ENCODE results near the gene CDKN2A. TPM values are rescaled to one million over a fixed set of nuclear protein-coding genes. Genes with fewer than 3 reads are reported as not detected.
A peak's percentile ranks its signal among the peaks of the same experiment; 100 is the strongest.
"Not testable (repeated sequence)": the region's sequence is repeated elsewhere in the genome, so short reads cannot be mapped to it uniquely, and the experiment has no call there.

CDKN2A gene
- total RNA-seq, 2 experiments from 2014 or later, result 3.9 TPM

- H3K4me1 Mint-ChIP-seq (ENCODE audit: low read depth), result peaks cover 22% of the 10 kb centered on the region
- H3K4me3 Mint-ChIP-seq, result no peak overlapping the region
- H3K27me3 Mint-ChIP-seq, result peaks cover 85% of the 10 kb centered on the region
- CTCF ChIA-PET, result interaction anchor here (0.5 to 1.2 kb wide), 4 partner anchors 42 to 272 kb away, joined by 3 to 9 read pairs (median 6); partner anchors contain the start of gene CDKN2B
- peaks cover 13% of the 10 kb centered on the region for H3K9me3 Mint-ChIP-seq
- POLR2A ChIA-PET, result no interaction called here
- DNase-seq, result no peak
- intact Hi-C loops (cut with micrococcal nuclease), result loop anchor here (5.0 kb wide), 3 partner anchors 134 to 389 kb away; no protein-coding TSS in a partner anchor
- H3K27ac Mint-ChIP-seq, result peak overlapping the region; percentile 5
- H3K36me3 Mint-ChIP-seq, result peaks cover 12% of the 10 kb centered on the region
Measured at GRCh38 chr9:21966140-21966851, 27.9 kb downstream of the CDKN2A start.

GRCh38 chr9:21965401-21965951 lies 28.7 kb downstream of the CDKN2A start:
- H3K4me3 Mint-ChIP-seq, result peak overlapping the region; percentile 54
- peaks cover 13% of the 10 kb centered on the region for H3K9me3 Mint-ChIP-seq
- H3K4me1 Mint-ChIP-seq (ENCODE audit: low read depth), result peaks cover 22% of the 10 kb centered on the region
- DNase-seq, result peak; percentile 71
- intact Hi-C loops (cut with micrococcal nuclease), result loop anchor here (1.0 to 5.0 kb wide), 5 partner anchors 29 to 388 kb away; partner anchors contain the start of genes CDKN2A and CDKN2B-AS1
- H3K27ac Mint-ChIP-seq, result no peak overlapping the region
- H3K27me3 Mint-ChIP-seq, result peaks cover 84% of the 10 kb centered on the region
- CTCF ChIA-PET, result interaction anchor here (0.5 to 1.2 kb wide), 5 partner anchors 21 to 273 kb away, joined by 3 to 9 read pairs (median 4); partner anchors contain the start of gene CDKN2B
- peaks cover 12% of the 10 kb centered on the region for H3K36me3 Mint-ChIP-seq
- POLR2A ChIA-PET, result no interaction called here

GRCh38 chr9:21964925-21965385 lies 29.2 kb downstream of the CDKN2A start:
- ChIA-PET POLR2A (no interaction called here), CTCF (interaction anchor here (1.3 kb wide), 1 partner anchor 44 kb away, joined by 4 read pairs; the partner anchor contains the start of gene CDKN2B)
- peak; percentile 79 for DNase-seq
- Mint-ChIP-seq H3K27me3 (peaks cover 82% of the 10 kb centered on the region), H3K27ac (no peak overlapping the region), H3K9me3 (peaks cover 13% of the 10 kb centered on the region), H3K4me1 (ENCODE audit: low read depth) (peaks cover 22% of the 10 kb centered on the region), H3K4me3 (peak overlapping the region; percentile 54), H3K36me3 (peaks cover 12% of the 10 kb centered on the region)
- intact Hi-C loops (cut with micrococcal nuclease), result loop anchor here (1.0 to 5.0 kb wide), 5 partner anchors 30 to 388 kb away; partner anchors contain the start of genes CDKN2A and CDKN2B-AS1

GRCh38 chr9:21961569-21961968 lies 32.6 kb downstream of the CDKN2A start:
- DNase-seq, result no peak
- Mint-ChIP-seq H3K4me3 (no peak overlapping the region), H3K9me3 (peaks cover 4% of the 10 kb centered on the region), H3K36me3 (no peaks in the 10 kb centered on the region), H3K4me1 (ENCODE audit: low read depth) (peaks cover 13% of the 10 kb centered on the region), H3K27me3 (peaks cover 55% of the 10 kb centered on the region), H3K27ac (no peak overlapping the region)
- ChIA-PET CTCF (interaction anchor here (0.7 kb wide), 1 partner anchor 108 kb away, joined by 3 read pairs; no protein-coding TSS in a partner anchor), POLR2A (no interaction called here)
- intact Hi-C loops (cut with micrococcal nuclease), result no loop called here

GRCh38 chr9:21959268-21959667 lies 34.9 kb downstream of the CDKN2A start:
- H3K4me3 Mint-ChIP-seq; POLR2A ChIA-PET; intact Hi-C loops (cut with micrococcal nuclease); CTCF ChIA-PET; DNase-seq; H3K27ac Mint-ChIP-seq; H3K4me1 Mint-ChIP-seq (ENCODE audit: low read depth); H3K36me3 Mint-ChIP-seq; H3K9me3 Mint-ChIP-seq: not testable (repeated sequence)
- H3K27me3 Mint-ChIP-seq, result peaks cover 36% of the 10 kb centered on the region

GRCh38 chr9:21958833-21959232 lies 35.4 kb downstream of the CDKN2A start:
- Mint-ChIP-seq H3K36me3 (no peaks in the 10 kb centered on the region), H3K4me3 (no peak overlapping the region), H3K4me1 (ENCODE audit: low read depth) (no peaks in the 10 kb centered on the region), H3K9me3 (peaks cover 4% of the 10 kb centered on the region), H3K27me3 (peaks cover 32% of the 10 kb centered on the region), H3K27ac (no peak overlapping the region)
- DNase-seq, result no peak
- intact Hi-C loops (cut with micrococcal nuclease), result no loop called here
- CTCF ChIA-PET, result no interaction called here
- POLR2A ChIA-PET, result no interaction called here

- Mint-ChIP-seq H3K4me1 (ENCODE audit: low read depth) (no peaks in the 10 kb centered on the region), H3K4me3 (no peak overlapping the region), H3K36me3 (no peaks in the 10 kb centered on the region), H3K27me3 (peaks cover 2% of the 10 kb centered on the region), H3K27ac (no peak overlapping the region), H3K9me3 (no peaks in the 10 kb centered on the region)
- DNase-seq, result no peak
- ChIA-PET POLR2A (no interaction called here), CTCF (no interaction called here)
- intact Hi-C loops (cut with micrococcal nuclease), result no loop called here
Measured at GRCh38 chr9:21945606-21946005, 48.6 kb downstream of the CDKN2A start.

- no peak overlapping the region for H3K4me3 Mint-ChIP-seq
- H3K27ac Mint-ChIP-seq, result no peak overlapping the region
- H3K9me3 Mint-ChIP-seq, result no peaks in the 10 kb centered on the region
- no peaks in the 10 kb centered on the region for H3K4me1 Mint-ChIP-seq (ENCODE audit: low read depth)
- CTCF ChIA-PET, result no interaction called here
- H3K36me3 Mint-ChIP-seq, result no peaks in the 10 kb centered on the region
- intact Hi-C loops (cut with micrococcal nuclease), result no loop called here
- H3K27me3 Mint-ChIP-seq, result peaks cover 2% of the 10 kb centered on the region
- DNase-seq, result no peak
- POLR2A ChIA-PET, result no interaction called here
Measured at GRCh38 chr9:21943464-21943863, 50.7 kb downstream of the CDKN2A start.

GRCh38 chr9:21941337-21941995 lies 52.7 kb downstream of the CDKN2A start:
- Mint-ChIP-seq H3K4me3 (no peak overlapping the region), H3K27ac (no peak overlapping the region), H3K9me3 (no peaks in the 10 kb centered on the region), H3K27me3 (peaks cover 2% of the 10 kb centered on the region), H3K36me3 (no peaks in the 10 kb centered on the region), H3K4me1 (ENCODE audit: low read depth) (no peaks in the 10 kb centered on the region)
- CTCF ChIA-PET, result no interaction called here
- intact Hi-C loops (cut with micrococcal nuclease), result no loop called here
- no peak for DNase-seq
- POLR2A ChIA-PET, result no interaction called here

- Mint-ChIP-seq H3K27ac (no peak overlapping the region), H3K9me3 (no peaks in the 10 kb centered on the region), H3K4me1 (ENCODE audit: low read depth) (no peaks in the 10 kb centered on the region), H3K27me3 (no peaks in the 10 kb centered on the region), H3K36me3 (peaks cover 2% of the 10 kb centered on the region), H3K4me3 (no peak overlapping the region)
- ChIA-PET CTCF (no interaction called here), POLR2A (no interaction called here)
- intact Hi-C loops (cut with micrococcal nuclease), result no loop called here
- no peak for DNase-seq
Measured at GRCh38 chr9:21936161-21936560, 58.0 kb downstream of the CDKN2A start.

- POLR2A ChIA-PET, result no interaction called here
- Mint-ChIP-seq H3K27me3 (no peaks in the 10 kb centered on the region), H3K36me3 (peaks cover 7% of the 10 kb centered on the region), H3K9me3 (no peaks in the 10 kb centered on the region), H3K4me3 (no peak overlapping the region), H3K4me1 (ENCODE audit: low read depth) (no peaks in the 10 kb centered on the region), H3K27ac (no peak overlapping the region)
- intact Hi-C loops (cut with micrococcal nuclease), result no loop called here
- CTCF ChIA-PET, result no interaction called here
- no peak for DNase-seq
Measured at GRCh38 chr9:21935631-21936030, 58.6 kb downstream of the CDKN2A start.

- no peaks in the 10 kb centered on the region for H3K9me3 Mint-ChIP-seq
- H3K27ac Mint-ChIP-seq, result no peak overlapping the region
- no peak for DNase-seq
- intact Hi-C loops (cut with micrococcal nuclease), result no loop called here
- H3K4me3 Mint-ChIP-seq, result no peak overlapping the region
- CTCF ChIA-PET, result interaction anchor here (0.6 kb wide), 1 partner anchor 75 kb away, joined by 3 read pairs; the partner anchor contains the start of gene CDKN2B
- no peaks in the 10 kb centered on the region for H3K27me3 Mint-ChIP-seq
- POLR2A ChIA-PET, result no interaction called here
- H3K4me1 Mint-ChIP-seq (ENCODE audit: low read depth), result no peaks in the 10 kb centered on the region
- H3K36me3 Mint-ChIP-seq, result peaks cover 7% of the 10 kb centered on the region
Measured at GRCh38 chr9:21933865-21934264, 60.3 kb downstream of the CDKN2A start.

Measured in activated CD4-positive, alpha-beta memory T cell treated with anti-CD3 and anti-CD28 coated beads for 36 hours (primary cell).